ENCODE data around the gene LDB2. TPM values are rescaled to one million over a fixed set of nuclear protein-coding genes. Genes with fewer than 3 reads are reported as not detected.
A peak's percentile ranks its signal among the peaks of the same experiment; 100 is the strongest.

LDB2 gene
- total RNA-seq, 2 donors from 2014 or later, result 3.2 to 7.9 TPM

GRCh38 chr4:16544251-16544721 lies 354.2 kb downstream of the LDB2 start:
- H3K27ac ChIP-seq, result no peak overlapping the region

GRCh38 chr4:16537926-16538325 lies 360.5 kb downstream of the LDB2 start:
- Histone ChIP-seq H3K27me3 (no peaks in the 10 kb centered on the region), H3K4me1 (no peaks in the 10 kb centered on the region), H3K36me3 (no peaks in the 10 kb centered on the region), H3K4me3 (no peak overlapping the region), H3K9ac (ENCODE audit: low read depth in 2 of 2, low read length in 2 of 2) (no peak overlapping the region), H3K27ac (no peak overlapping the region), H3K9me3 (no peaks in the 10 kb centered on the region)
- TF ChIP-seq CTCF (IDR thresholded peaks at IDR 0.05), result no peak
- no peak for DNase-seq
- intact Hi-C loops (cut with DNase I), result no loop called here

More at GRCh38 chr4:16544251-16544721, 354.2 kb downstream of the LDB2 start:
- no peak for TF ChIP-seq CTCF (IDR thresholded peaks at IDR 0.05)
- H3K27me3 ChIP-seq, result no peaks in the 10 kb centered on the region
- no peak overlapping the region for H3K9ac ChIP-seq (ENCODE audit: low read depth in 2 of 2, low read length in 2 of 2)
- intact Hi-C loops (cut with DNase I), result no loop called here
- peak; percentile 25 for DNase-seq
- no peaks in the 10 kb centered on the region for H3K4me1 ChIP-seq
- H3K36me3 ChIP-seq, result no peaks in the 10 kb centered on the region
- H3K9me3 ChIP-seq, result no peaks in the 10 kb centered on the region
- H3K4me3 ChIP-seq, result no peak overlapping the region

- Histone ChIP-seq H3K27ac (no peak overlapping the region), H3K4me1 (no peaks in the 10 kb centered on the region), H3K27me3 (no peaks in the 10 kb centered on the region), H3K9ac (ENCODE audit: low read depth in 2 of 2, low read length in 2 of 2) (no peak overlapping the region), H3K4me3 (no peak overlapping the region), H3K9me3 (no peaks in the 10 kb centered on the region), H3K36me3 (no peaks in the 10 kb centered on the region)
- no peak for DNase-seq
- no peak for TF ChIP-seq CTCF (IDR thresholded peaks at IDR 0.05)
- intact Hi-C loops (cut with DNase I), result no loop called here
These were observed 366.0 kb downstream of the LDB2 start for GRCh38 chr4:16532240-16532970.

- no peak for TF ChIP-seq CTCF (IDR thresholded peaks at IDR 0.05)
- Histone ChIP-seq H3K27ac (no peak overlapping the region), H3K4me1 (no peaks in the 10 kb centered on the region), H3K9ac (ENCODE audit: low read depth in 2 of 2, low read length in 2 of 2) (no peak overlapping the region), H3K27me3 (no peaks in the 10 kb centered on the region), H3K4me3 (no peak overlapping the region), H3K9me3 (no peaks in the 10 kb centered on the region), H3K36me3 (no peaks in the 10 kb centered on the region)
- intact Hi-C loops (cut with DNase I), result no loop called here
- no peak for DNase-seq
These were observed 367.5 kb downstream of the LDB2 start for GRCh38 chr4:16530688-16531635.

GRCh38 chr4:16524911-16525554 lies 373.4 kb downstream of the LDB2 start:
- no peaks in the 10 kb centered on the region for H3K36me3 ChIP-seq
- no peaks in the 10 kb centered on the region for H3K27me3 ChIP-seq
- H3K27ac ChIP-seq, result no peak overlapping the region
- intact Hi-C loops (cut with DNase I), result no loop called here
- no peaks in the 10 kb centered on the region for H3K4me1 ChIP-seq
- H3K9ac ChIP-seq (ENCODE audit: low read depth in 2 of 2, low read length in 2 of 2), result no peak overlapping the region
- H3K9me3 ChIP-seq, result no peaks in the 10 kb centered on the region
- H3K4me3 ChIP-seq, result no peak overlapping the region
- TF ChIP-seq CTCF (IDR thresholded peaks at IDR 0.05), result no peak
- DNase-seq, result no peak

Data from colonic mucosa (tissue), 4 donors.